Activated CD4-positive, alpha-beta memory T cell treated with anti-CD3 and anti-CD28 coated beads, Interleukin-2, amount 10 ng/mL, durations not matched to agents 7 days and 5 days (primary cell): Measurements from ENCODE around the gene LONRF2. TPM values are rescaled to one million over a fixed set of nuclear protein-coding genes. Genes with fewer than 3 reads are reported as not detected.

ENCODE experiments used
- CTCF ChIA-PET: fragments of 350-600 bp; sonication (Branson Sonifier 250); formaldehyde crosslinking; loops from one replicate; lab custom pipeline; 2021; ENCODE audit warnings: antibody characterized with exemption, inconsistent platforms; lab: Charles Lee
- POLR2A ChIA-PET: fragments of 350-600 bp; sonication (Branson Sonifier 250); formaldehyde crosslinking; loops from one replicate; lab custom pipeline; 2021; ENCODE audit warnings: antibody characterized with exemption; lab: Charles Lee
- DNase-seq: peaks from one replicate; pipeline ENCODE4 v3.0.0-alpha.2; 2020
- H3K27ac Mint-ChIP-seq: one replicate; pipeline ENCODE4 v1.8.0; 2021; ENCODE audit warnings: mild to moderate bottlenecking, mixed read lengths
- H3K27me3 Mint-ChIP-seq: one replicate; pipeline ENCODE4 v1.8.0; 2021; ENCODE audit warnings: mixed read lengths
- H3K36me3 Mint-ChIP-seq: one replicate; pipeline ENCODE4 v1.8.0; 2021; ENCODE audit warnings: low read depth, mixed read lengths
- H3K4me1 Mint-ChIP-seq: one replicate; pipeline ENCODE4 v1.8.0; 2021; ENCODE audit warnings: mixed read lengths
- H3K4me3 Mint-ChIP-seq: one replicate; pipeline ENCODE4 v1.8.0; 2021; ENCODE audit warnings: mild to moderate bottlenecking, mixed read lengths
- H3K9me3 Mint-ChIP-seq: one replicate; pipeline ENCODE4 v1.8.0; 2021; ENCODE audit warnings: mixed read lengths
- total RNA-seq, 2 experiments: library from RNA; stranded (reverse); gene quantifications; one replicate each; pipeline ENCODE4 v1.2.3, GENCODE V29; 2021

Gene LONRF2
- total RNA-seq, 2 experiments from 2014 or later = 0.08 to 0.10 TPM

- H3K27me3 Mint-ChIP-seq = peaks cover 25% of the 10 kb centered on the region
- ChIA-PET CTCF (no interaction called here), POLR2A (no interaction called here)
- H3K27ac Mint-ChIP-seq = no peak overlapping the region
- H3K4me1 Mint-ChIP-seq = peaks cover 2% of the 10 kb centered on the region
- no peaks in the 10 kb centered on the region for H3K9me3 Mint-ChIP-seq
- DNase-seq = no peak
- H3K4me3 Mint-ChIP-seq = no peak overlapping the region
- no peaks in the 10 kb centered on the region for H3K36me3 Mint-ChIP-seq
Observed at GRCh38 chr2:100293341-100294161, 28.8 kb downstream of the LONRF2 start.

- no peak overlapping the region for H3K27ac Mint-ChIP-seq
- H3K27me3 Mint-ChIP-seq = peaks cover 24% of the 10 kb centered on the region
- peaks cover 5% of the 10 kb centered on the region for H3K4me1 Mint-ChIP-seq
- H3K36me3 Mint-ChIP-seq = no peaks in the 10 kb centered on the region
- CTCF ChIA-PET = interaction anchor here (0.9 to 2.7 kb wide), 5 partner anchors 17 to 89 kb away, joined by 3 to 13 read pairs (median 5); no protein-coding TSS in a partner anchor
- peak; percentile 49 for DNase-seq
- no peak overlapping the region for H3K4me3 Mint-ChIP-seq
- H3K9me3 Mint-ChIP-seq = no peaks in the 10 kb centered on the region
- POLR2A ChIA-PET = no interaction called here
Observed at GRCh38 chr2:100292022-100292580, 30.2 kb downstream of the LONRF2 start.

GRCh38 chr2:100291152-100291970 is 30.9 kb downstream of the LONRF2 start:
- no peaks in the 10 kb centered on the region for H3K36me3 Mint-ChIP-seq
- no peak overlapping the region for H3K4me3 Mint-ChIP-seq
- POLR2A ChIA-PET = interaction anchor here (1.2 kb wide), 2 partner anchors 9 to 271 kb away, joined by 3 to 4 read pairs; partner anchors contain the start of gene PDCL3
- no peak overlapping the region for H3K27ac Mint-ChIP-seq
- CTCF ChIA-PET = interaction anchor here (0.9 to 2.7 kb wide), 5 partner anchors 16 to 90 kb away, joined by 3 to 13 read pairs (median 5); no protein-coding TSS in a partner anchor
- DNase-seq = peak; percentile 78
- H3K9me3 Mint-ChIP-seq = no peaks in the 10 kb centered on the region
- peaks cover 8% of the 10 kb centered on the region for H3K4me1 Mint-ChIP-seq
- peaks cover 22% of the 10 kb centered on the region for H3K27me3 Mint-ChIP-seq

- no peak overlapping the region for H3K4me3 Mint-ChIP-seq
- CTCF ChIA-PET = interaction anchor here (1.4 to 2.7 kb wide), 4 partner anchors 15 to 91 kb away, joined by 4 to 13 read pairs (median 8); no protein-coding TSS in a partner anchor
- H3K4me1 Mint-ChIP-seq = peaks cover 10% of the 10 kb centered on the region
- H3K27me3 Mint-ChIP-seq = peaks cover 17% of the 10 kb centered on the region
- H3K36me3 Mint-ChIP-seq = no peaks in the 10 kb centered on the region
- no peak for DNase-seq
- H3K27ac Mint-ChIP-seq = no peak overlapping the region
- H3K9me3 Mint-ChIP-seq = no peaks in the 10 kb centered on the region
- POLR2A ChIA-PET = interaction anchor here (1.2 kb wide), 2 partner anchors 9 to 272 kb away, joined by 3 to 4 read pairs; partner anchors contain the start of gene PDCL3
Observed at GRCh38 chr2:100290718-100291151, 31.6 kb downstream of the LONRF2 start.

GRCh38 chr2:100289020-100289419 is 33.3 kb downstream of the LONRF2 start:
- no peaks in the 10 kb centered on the region for H3K9me3 Mint-ChIP-seq
- peak; percentile 47 for DNase-seq
- no peaks in the 10 kb centered on the region for H3K36me3 Mint-ChIP-seq
- H3K4me3 Mint-ChIP-seq = no peak overlapping the region
- ChIA-PET CTCF (no interaction called here), POLR2A (no interaction called here)
- H3K4me1 Mint-ChIP-seq = peaks cover 18% of the 10 kb centered on the region
- H3K27me3 Mint-ChIP-seq = peaks cover 10% of the 10 kb centered on the region
- H3K27ac Mint-ChIP-seq = no peak overlapping the region

- H3K4me3 Mint-ChIP-seq = no peak overlapping the region
- H3K4me1 Mint-ChIP-seq = peaks cover 30% of the 10 kb centered on the region
- DNase-seq = no peak
- ChIA-PET POLR2A (no interaction called here), CTCF (interaction anchor here (3.0 kb wide), 1 partner anchor 24 kb away, joined by 13 read pairs; no protein-coding TSS in a partner anchor)
- H3K9me3 Mint-ChIP-seq = no peaks in the 10 kb centered on the region
- no peaks in the 10 kb centered on the region for H3K36me3 Mint-ChIP-seq
- H3K27ac Mint-ChIP-seq = no peak overlapping the region
- peaks cover 15% of the 10 kb centered on the region for H3K27me3 Mint-ChIP-seq
Observed at GRCh38 chr2:100286318-100286717, 36.0 kb downstream of the LONRF2 start.

GRCh38 chr2:100285691-100286090 is 36.6 kb downstream of the LONRF2 start:
- no peak overlapping the region for H3K27ac Mint-ChIP-seq
- peaks cover 17% of the 10 kb centered on the region for H3K27me3 Mint-ChIP-seq
- peaks cover 32% of the 10 kb centered on the region for H3K4me1 Mint-ChIP-seq
- no peak overlapping the region for H3K4me3 Mint-ChIP-seq
- H3K9me3 Mint-ChIP-seq = no peaks in the 10 kb centered on the region
- ChIA-PET POLR2A (no interaction called here), CTCF (interaction anchor here (3.0 kb wide), 1 partner anchor 23 kb away, joined by 13 read pairs; no protein-coding TSS in a partner anchor)
- H3K36me3 Mint-ChIP-seq = no peaks in the 10 kb centered on the region
- no peak for DNase-seq

GRCh38 chr2:100285011-100285410 is 37.3 kb downstream of the LONRF2 start:
- no peak for DNase-seq
- peaks cover 32% of the 10 kb centered on the region for H3K4me1 Mint-ChIP-seq
- no peak overlapping the region for H3K27ac Mint-ChIP-seq
- no peaks in the 10 kb centered on the region for H3K9me3 Mint-ChIP-seq
- peaks cover 20% of the 10 kb centered on the region for H3K27me3 Mint-ChIP-seq
- no peak overlapping the region for H3K4me3 Mint-ChIP-seq
- ChIA-PET POLR2A (no interaction called here), CTCF (no interaction called here)
- no peaks in the 10 kb centered on the region for H3K36me3 Mint-ChIP-seq

- no peak for DNase-seq
- Mint-ChIP-seq H3K4me3 (no peak overlapping the region), H3K36me3 (no peaks in the 10 kb centered on the region), H3K4me1 (peaks cover 36% of the 10 kb centered on the region), H3K27ac (no peak overlapping the region), H3K27me3 (peaks cover 21% of the 10 kb centered on the region), H3K9me3 (no peaks in the 10 kb centered on the region)
- POLR2A ChIA-PET = no interaction called here
- CTCF ChIA-PET = no interaction called here
Observed at GRCh38 chr2:100283724-100284501, 38.4 kb downstream of the LONRF2 start.

- Mint-ChIP-seq H3K4me3 (no peak overlapping the region), H3K9me3 (no peaks in the 10 kb centered on the region), H3K27me3 (peaks cover 23% of the 10 kb centered on the region), H3K36me3 (no peaks in the 10 kb centered on the region), H3K4me1 (peaks cover 31% of the 10 kb centered on the region), H3K27ac (no peak overlapping the region)
- ChIA-PET POLR2A (interaction anchor here (0.8 kb wide), 1 partner anchor 9 kb away, joined by 3 read pairs; no protein-coding TSS in a partner anchor), CTCF (interaction anchor here (1.7 kb wide), 1 partner anchor 19 kb away, joined by 5 read pairs; no protein-coding TSS in a partner anchor)
- DNase-seq = no peak
Observed at GRCh38 chr2:100281521-100282438, 40.5 kb downstream of the LONRF2 start.
